Dendritic cell treated with granulocyte-macrophage colony-stimulating factor and Interleukin-4, amounts not matched to agents 40 ng/mL and 50 ng/mL, for 4 days (primary cell): ENCODE measurements around the gene FXYD6.

Source experiments
- H3K27ac Mint-ChIP-seq: one replicate; pipeline ENCODE4 v1.8.0; 2022; ENCODE audit warnings: mild to moderate bottlenecking, mixed read lengths
- H3K27me3 Mint-ChIP-seq: one replicate; pipeline ENCODE4 v1.8.0; 2022; ENCODE audit warnings: mild to moderate bottlenecking, mixed read lengths
- H3K36me3 Mint-ChIP-seq: one replicate; pipeline ENCODE4 v1.8.0; 2022; ENCODE audit warnings: low read depth, mixed read lengths
- H3K4me1 Mint-ChIP-seq: one replicate; pipeline ENCODE4 v1.8.0; 2022; ENCODE audit warnings: low read depth, mixed read lengths
- H3K4me3 Mint-ChIP-seq: one replicate; pipeline ENCODE4 v1.8.0; 2022; ENCODE audit warnings: mild to moderate bottlenecking, moderate library complexity, mixed read lengths
- H3K9me3 Mint-ChIP-seq: one replicate; pipeline ENCODE4 v1.8.0; 2022; ENCODE audit warnings: mixed read lengths
- intact Hi-C: fragments of 100-400 bp; cut with micrococcal nuclease; formaldehyde crosslinking; loops from one replicate; pipeline ENCODE4 v1.15.0; 2022

Gene FXYD6

DNA sequence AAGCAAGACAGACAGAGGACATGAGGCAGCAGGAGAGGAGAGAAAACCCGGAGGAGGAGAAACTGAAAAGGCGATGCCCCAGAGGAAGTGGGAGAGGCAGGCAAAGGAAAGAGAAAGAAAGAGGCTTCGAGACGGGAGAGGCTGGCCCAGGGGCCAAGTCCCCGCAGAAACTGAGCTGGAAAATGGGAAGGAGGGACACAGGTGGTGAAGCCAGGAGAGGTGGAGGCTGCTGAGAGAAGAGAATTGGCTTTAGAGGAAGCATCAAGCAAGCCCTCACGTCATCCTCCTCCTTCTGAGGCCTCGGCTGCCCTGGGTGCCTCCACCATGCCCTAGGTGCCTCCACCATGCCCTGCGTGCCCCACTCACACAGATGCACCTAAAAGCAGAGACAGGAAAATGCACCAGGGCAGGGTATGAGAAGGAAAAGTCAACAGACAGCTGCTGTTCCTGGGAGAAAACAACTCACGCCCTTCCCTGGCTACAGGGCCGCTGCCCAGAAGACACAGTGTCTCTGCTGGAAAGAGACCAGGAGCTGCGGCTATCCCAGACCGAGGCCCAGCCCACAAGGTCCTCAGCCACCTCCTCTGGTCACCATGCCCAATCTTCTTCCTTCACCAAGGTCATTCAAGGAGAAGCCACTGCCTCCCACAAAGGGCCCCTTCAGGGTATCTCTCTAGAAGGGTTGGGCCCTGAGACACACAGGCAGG lies 14.3 kb downstream of the FXYD6 start:
- no peaks in the 10 kb centered on the region for H3K36me3 Mint-ChIP-seq
- no peak overlapping the region for H3K27ac Mint-ChIP-seq
- no peaks in the 10 kb centered on the region for H3K9me3 Mint-ChIP-seq
- intact Hi-C loops, result no loop called here
- H3K27me3 Mint-ChIP-seq, result peaks cover 10% of the 10 kb centered on the region
- H3K4me3 Mint-ChIP-seq, result no peak overlapping the region
- H3K4me1 Mint-ChIP-seq, result peaks cover 10% of the 10 kb centered on the region

DNA sequence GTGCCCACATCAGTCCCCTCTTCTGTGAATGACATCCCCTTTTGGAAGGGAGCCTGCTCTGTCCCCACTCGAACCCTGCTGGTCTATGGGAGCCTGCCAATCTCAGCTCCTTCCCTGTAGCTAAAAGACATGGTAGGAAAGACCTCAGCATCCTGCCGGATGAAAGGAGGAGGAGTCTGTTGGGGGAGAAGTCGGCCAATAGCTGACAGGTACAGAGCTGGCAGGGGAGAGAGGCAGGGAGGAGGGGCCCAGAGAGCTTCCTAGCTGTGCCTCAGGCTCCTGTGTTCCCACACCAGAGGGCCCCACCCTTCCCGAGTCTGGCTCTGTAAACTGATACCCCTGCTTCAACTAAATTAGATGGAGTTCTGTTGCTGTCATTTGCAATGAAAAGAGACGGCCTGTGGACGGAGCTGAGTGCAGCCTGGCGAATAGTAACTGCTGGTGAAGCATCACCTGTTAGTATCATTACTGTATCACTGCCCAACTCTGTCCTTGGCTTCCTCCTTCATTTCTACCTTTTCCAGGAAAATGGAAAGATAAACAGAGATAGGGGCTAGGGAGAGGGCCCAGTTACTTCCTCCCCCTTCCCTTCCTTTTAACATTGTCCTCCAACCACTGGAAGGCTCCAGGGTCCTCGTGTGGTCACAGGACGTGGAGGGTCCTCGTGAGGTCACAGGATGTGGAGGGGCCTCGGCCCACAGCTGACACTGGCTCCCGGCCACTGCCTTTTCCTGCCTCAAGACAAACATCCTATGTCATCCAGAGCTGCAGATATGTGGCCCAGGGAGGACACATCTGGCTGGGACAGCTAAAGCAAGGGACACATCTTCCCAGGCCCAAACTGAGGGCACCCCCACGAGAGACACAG lies 15.1 kb downstream of the FXYD6 start:
- Mint-ChIP-seq H3K27me3 (peaks cover 12% of the 10 kb centered on the region), H3K36me3 (no peaks in the 10 kb centered on the region), H3K4me3 (no peak overlapping the region), H3K9me3 (no peaks in the 10 kb centered on the region), H3K27ac (no peak overlapping the region), H3K4me1 (peaks cover 16% of the 10 kb centered on the region)
- intact Hi-C loops, result no loop called here

DNA sequence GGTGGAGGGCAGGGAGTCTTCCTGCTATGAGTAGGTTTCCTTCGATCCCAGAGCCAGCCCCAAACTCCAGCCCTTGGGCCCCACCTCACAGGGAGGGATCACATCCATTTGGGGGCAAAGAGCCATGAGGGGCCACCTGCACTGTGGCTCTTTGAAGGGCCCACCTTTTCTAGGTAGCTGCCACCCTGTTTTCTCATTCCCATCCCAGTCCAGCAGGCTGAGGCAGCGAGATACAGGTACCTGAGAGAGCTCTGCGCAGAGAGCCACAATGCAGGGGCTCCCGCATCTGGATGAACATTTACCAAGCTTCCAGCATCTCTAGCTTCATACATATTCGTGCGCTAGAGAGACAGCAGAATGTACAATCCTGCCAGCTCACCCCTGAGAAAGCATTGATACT lies 16.3 kb downstream of the FXYD6 start:
- H3K4me1 Mint-ChIP-seq, result peaks cover 16% of the 10 kb centered on the region
- H3K36me3 Mint-ChIP-seq, result no peaks in the 10 kb centered on the region
- peaks cover 12% of the 10 kb centered on the region for H3K27me3 Mint-ChIP-seq
- intact Hi-C loops, result no loop called here
- no peak overlapping the region for H3K27ac Mint-ChIP-seq
- no peaks in the 10 kb centered on the region for H3K9me3 Mint-ChIP-seq
- H3K4me3 Mint-ChIP-seq, result no peak overlapping the region

DNA sequence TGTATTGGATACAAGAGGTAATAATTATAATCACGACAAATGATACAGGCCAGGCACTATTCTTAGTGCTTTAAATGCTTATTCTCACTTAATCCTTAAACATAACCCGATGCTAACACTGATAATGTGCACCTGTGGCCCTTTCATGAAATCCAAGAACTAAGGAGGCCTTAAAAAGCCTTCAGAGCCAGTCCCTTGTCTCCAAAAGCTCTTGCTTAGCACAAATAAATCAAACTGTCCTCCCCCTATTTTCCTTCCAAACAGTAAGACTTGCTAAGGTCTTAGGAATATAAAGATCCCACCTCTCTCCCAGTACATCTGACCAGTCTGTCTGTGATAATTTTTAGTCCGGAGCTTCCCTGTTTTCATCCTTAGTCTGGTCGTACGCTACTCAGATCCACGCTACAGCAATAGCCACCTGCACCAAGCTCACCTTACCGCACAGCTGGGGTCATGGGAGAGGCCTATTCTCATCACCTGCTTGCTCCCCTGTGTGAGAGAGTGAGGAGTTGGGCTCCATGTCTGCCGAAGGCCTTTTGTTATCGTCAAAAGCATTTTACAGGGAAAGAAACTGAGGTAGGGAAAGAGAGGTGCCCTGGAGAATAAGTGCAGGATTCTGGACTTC lies 16.9 kb downstream of the FXYD6 start:
- peaks cover 16% of the 10 kb centered on the region for H3K4me1 Mint-ChIP-seq
- H3K27ac Mint-ChIP-seq, result no peak overlapping the region
- no peaks in the 10 kb centered on the region for H3K9me3 Mint-ChIP-seq
- no peaks in the 10 kb centered on the region for H3K36me3 Mint-ChIP-seq
- H3K27me3 Mint-ChIP-seq, result peaks cover 9% of the 10 kb centered on the region
- intact Hi-C loops, result no loop called here
- no peak overlapping the region for H3K4me3 Mint-ChIP-seq

DNA sequence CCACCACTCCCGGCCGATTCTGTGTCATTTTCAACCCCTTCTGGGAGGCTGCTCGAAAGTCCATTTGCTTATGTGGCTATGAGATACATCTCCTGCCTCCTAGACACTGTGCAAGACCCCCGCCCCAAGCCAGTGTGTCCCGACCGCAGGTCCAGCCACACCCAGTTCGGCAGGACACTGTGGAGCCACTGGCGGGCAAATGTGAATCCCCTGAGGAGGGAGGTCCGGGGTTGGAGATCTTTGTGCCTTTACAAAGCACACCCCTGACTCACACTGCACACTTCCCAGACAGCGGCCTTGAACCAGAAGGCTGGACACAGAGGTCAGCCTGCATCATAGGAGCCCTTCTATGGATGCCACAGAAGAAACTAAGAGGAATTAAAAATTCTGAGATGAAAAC lies 17.4 kb downstream of the FXYD6 start:
- Mint-ChIP-seq H3K27ac (no peak overlapping the region), H3K36me3 (no peaks in the 10 kb centered on the region), H3K27me3 (peaks cover 11% of the 10 kb centered on the region), H3K4me3 (no peak overlapping the region), H3K9me3 (no peaks in the 10 kb centered on the region), H3K4me1 (peaks cover 16% of the 10 kb centered on the region)
- intact Hi-C loops, result no loop called here

DNA sequence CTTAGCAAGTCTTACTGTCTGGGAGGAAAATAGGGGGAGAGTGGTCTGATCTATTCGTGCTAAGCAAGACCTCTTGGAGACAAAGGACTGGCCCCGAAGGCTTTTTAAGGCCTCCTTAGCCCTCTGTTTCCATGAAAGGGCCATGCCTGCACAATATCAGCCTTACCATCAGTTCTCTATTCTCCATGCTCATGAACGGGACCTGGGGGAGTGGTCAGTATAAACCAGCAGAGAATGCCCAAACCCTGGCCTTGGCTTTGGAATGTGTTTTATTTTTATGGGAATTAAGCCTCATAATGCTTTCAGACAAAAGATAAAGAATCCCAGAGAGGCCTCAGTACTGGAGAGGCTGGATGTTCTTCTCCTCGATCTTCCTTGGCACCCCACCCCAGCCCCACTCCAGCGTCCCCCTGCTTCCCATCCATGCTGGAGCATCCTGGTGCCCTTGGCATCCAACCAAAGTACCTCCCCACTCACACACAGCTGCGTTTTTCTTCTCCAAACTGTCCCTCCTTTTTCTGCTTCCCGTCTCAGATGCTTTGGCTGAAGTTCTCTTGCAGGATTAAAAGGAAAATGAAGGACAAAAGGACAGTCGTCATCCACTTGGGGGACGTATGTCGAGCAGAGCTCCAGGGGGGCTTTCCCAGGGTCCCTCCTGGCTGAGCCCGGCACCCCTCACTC lies 18.6 kb downstream of the FXYD6 start:
- Mint-ChIP-seq H3K27ac (no peak overlapping the region), H3K9me3 (peaks cover 12% of the 10 kb centered on the region), H3K4me3 (no peak overlapping the region), H3K4me1 (peaks cover 16% of the 10 kb centered on the region), H3K27me3 (peaks cover 11% of the 10 kb centered on the region), H3K36me3 (peaks cover under 1% of the 10 kb centered on the region)
- intact Hi-C loops, result no loop called here

DNA sequence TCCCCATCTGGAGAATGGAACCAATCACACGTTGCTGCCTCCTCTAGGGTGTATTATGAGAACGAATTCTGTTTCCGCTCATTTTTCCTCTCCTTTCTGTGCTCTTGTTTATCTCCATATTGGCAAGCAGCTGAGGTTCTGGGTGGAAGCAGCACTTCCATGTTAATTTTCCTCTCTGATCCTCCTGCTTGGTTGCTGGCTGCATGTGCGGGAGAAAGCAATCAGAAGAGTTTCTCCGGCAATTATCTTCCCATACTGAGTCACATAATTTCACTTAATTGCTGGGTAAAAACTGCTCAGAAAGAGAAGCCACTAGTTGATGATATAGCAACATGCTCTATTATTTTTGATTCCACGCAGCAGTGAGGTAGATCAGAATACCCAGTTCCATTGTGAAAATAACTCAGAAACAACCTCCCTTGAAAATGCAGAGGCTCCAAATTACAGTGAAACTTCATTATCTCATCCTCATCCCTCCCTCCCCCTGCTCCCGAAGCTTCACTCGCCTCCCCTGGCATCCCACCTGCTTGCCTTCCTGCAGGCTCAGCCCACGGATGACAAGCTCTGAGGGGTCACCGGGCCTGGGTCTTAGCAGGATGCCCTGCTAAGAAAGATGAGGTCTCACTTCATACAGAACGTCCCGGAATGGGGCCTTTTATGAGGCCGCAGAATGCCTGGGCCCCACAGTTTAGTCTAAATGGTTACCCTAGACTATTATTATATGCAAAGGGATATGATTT lies 20.4 kb downstream of the FXYD6 start:
- Mint-ChIP-seq H3K9me3 (peaks cover 21% of the 10 kb centered on the region), H3K27ac (no peak overlapping the region), H3K36me3 (peaks cover 6% of the 10 kb centered on the region), H3K4me3 (no peak overlapping the region), H3K4me1 (peaks cover 9% of the 10 kb centered on the region), H3K27me3 (peaks cover 11% of the 10 kb centered on the region)
- intact Hi-C loops, result no loop called here

DNA sequence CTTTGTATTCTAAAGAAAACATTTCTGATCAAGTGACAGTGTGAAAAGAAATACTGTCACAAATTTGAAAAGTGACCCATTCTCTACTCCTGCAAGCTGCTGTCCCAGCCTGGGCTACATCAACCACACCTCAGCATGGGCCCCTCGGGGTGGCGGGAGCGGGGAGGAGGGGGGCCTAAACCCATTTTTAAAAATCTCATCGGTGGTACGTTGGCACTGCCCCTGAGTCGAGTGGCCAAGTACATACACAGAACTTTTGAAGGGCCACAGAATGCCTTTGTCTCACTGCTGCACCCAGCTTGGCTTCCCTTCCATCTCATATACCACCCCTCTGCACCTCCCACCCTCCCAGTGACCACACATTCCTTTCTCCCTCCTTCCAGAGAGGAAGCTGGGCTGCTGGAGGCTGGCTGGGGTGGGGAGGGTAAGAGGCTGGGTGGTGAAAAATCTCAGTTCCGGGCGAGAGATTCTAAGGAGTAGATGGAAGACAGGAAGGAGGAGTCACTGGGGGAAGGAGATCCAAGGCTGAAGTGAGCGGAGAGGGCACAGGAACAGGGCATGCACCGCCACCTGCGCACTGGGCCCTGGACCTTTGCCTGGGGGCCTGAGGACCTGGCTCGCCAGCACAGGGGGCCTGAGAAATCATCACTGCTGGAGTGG lies 21.1 kb downstream of the FXYD6 start:
- H3K4me1 Mint-ChIP-seq, result peaks cover 9% of the 10 kb centered on the region
- peaks cover 6% of the 10 kb centered on the region for H3K36me3 Mint-ChIP-seq
- peaks cover 9% of the 10 kb centered on the region for H3K27me3 Mint-ChIP-seq
- intact Hi-C loops, result no loop called here
- peaks cover 21% of the 10 kb centered on the region for H3K9me3 Mint-ChIP-seq
- no peak overlapping the region for H3K27ac Mint-ChIP-seq
- H3K4me3 Mint-ChIP-seq, result no peak overlapping the region

DNA sequence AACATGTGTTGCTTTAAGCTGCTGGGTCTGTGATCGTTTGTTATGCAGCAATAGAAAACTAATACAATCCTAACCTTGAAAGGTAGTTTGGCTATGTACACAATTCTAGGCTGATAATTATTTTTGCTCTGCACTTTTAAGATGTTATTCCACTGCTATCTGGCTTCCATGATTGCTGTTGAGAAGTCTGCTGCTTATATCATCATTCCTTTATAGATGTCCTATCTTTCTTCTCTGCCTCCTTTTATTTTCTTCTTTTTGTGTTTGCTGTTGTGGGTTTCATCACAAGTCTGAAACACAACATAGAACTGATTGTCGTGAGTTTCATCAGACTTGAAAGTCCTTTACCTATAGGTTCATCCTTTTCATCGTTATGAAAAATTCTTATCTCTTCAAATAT lies 24.1 kb downstream of the FXYD6 start:
- Mint-ChIP-seq H3K9me3 (peaks cover 21% of the 10 kb centered on the region), H3K36me3 (peaks cover 6% of the 10 kb centered on the region)

DNA sequence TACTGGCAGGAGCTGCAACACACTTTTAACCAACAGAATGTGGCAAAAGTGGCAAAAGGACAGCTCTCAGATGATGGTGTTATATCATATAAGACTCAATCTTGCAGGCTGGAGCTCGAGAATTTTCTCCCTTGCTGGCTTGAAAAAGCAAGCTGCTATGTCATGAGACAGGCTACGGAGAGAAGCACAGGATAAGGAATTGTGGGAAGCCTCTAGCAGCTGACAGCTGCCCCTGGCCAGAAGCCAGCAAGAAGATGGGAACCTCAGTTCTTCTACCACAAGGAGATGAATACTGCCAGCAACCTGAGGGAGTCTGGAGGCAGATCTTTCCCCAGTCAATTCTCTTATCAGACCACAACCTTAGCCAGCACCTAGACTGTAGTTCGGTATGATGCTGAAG lies 24.6 kb downstream of the FXYD6 start:
- intact Hi-C loops, result no loop called here
- H3K4me3 Mint-ChIP-seq, result no peak overlapping the region
- peaks cover 21% of the 10 kb centered on the region for H3K9me3 Mint-ChIP-seq
- peaks cover 7% of the 10 kb centered on the region for H3K27me3 Mint-ChIP-seq
- peaks cover 6% of the 10 kb centered on the region for H3K36me3 Mint-ChIP-seq
- H3K4me1 Mint-ChIP-seq, result peaks cover 9% of the 10 kb centered on the region
- no peak overlapping the region for H3K27ac Mint-ChIP-seq

More for the DNA sequence above, 24.1 kb downstream of the FXYD6 start:
- intact Hi-C loops, result no loop called here
- Mint-ChIP-seq H3K4me1 (peaks cover 14% of the 10 kb centered on the region), H3K4me3 (no peak overlapping the region), H3K27ac (no peak overlapping the region), H3K27me3 (peaks cover 10% of the 10 kb centered on the region)

DNA sequence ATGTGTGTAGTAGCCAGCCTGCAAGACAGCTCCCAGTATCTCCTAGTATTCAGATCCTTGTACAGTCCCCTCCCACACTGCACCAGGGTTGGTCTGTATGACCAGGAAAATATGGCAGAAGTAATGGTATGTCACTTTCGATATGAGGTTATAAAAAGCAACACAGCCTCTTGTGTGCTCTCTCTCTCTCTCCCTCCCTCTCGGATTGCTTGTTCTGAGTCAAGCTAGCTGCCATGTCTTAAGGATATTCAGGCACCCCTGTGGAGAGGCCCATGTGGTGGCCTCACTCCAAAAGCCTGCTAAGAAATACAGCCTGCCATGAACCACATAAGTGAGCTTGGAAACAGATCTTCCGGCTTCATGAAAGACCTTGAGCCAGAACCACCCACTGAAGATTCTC lies 25.4 kb downstream of the FXYD6 start:
- Mint-ChIP-seq H3K36me3 (peaks cover 6% of the 10 kb centered on the region), H3K9me3 (peaks cover 21% of the 10 kb centered on the region), H3K4me3 (no peak overlapping the region), H3K27me3 (peaks cover 7% of the 10 kb centered on the region), H3K27ac (no peak overlapping the region), H3K4me1 (peaks cover 6% of the 10 kb centered on the region)
- intact Hi-C loops, result no loop called here

DNA sequence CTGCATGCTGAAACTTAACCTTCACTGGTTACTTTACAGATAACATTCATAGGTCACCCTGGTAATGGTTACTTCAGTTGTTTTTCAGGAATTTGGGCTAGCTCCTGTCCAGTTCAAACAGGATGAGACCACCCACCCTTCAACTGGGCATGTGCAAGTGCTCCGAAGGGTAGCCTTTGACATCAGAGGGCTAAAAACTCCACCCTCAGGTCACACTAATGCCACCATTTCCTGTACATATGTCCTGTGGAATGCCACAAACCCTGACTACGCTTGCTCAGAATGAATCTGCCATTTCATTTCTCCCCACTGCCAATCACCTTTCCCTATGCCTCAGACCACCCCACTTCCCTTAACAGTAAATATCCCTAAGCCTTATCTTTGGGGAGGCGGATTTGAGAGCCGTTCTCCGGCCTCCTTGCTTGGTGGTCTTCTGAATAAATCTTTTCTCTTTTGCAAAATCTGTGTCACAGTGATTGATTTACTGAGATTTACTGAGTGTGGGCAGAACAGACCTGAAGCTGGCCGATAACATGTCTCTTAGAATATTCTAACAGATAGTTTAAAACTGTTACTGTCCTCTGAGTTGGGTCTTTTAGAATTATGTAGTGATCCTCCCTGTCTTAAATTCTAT lies 26.6 kb downstream of the FXYD6 start:
- intact Hi-C loops, result no loop called here
- Mint-ChIP-seq H3K4me1 (peaks cover 6% of the 10 kb centered on the region), H3K36me3 (peaks cover 6% of the 10 kb centered on the region), H3K4me3 (no peak overlapping the region), H3K27me3 (peaks cover 7% of the 10 kb centered on the region), H3K9me3 (peaks cover 21% of the 10 kb centered on the region), H3K27ac (no peak overlapping the region)
